Cardiac fibroblast (primary cell): ENCODE measurements around the gene PTPRJ.
A peak's percentile ranks its signal among the peaks of the same experiment; 100 is the strongest.

Experiments used
- DNase-seq, 2 donors: peaks; one replicate each; pipeline versions ENCODE4 v3.0.0 to v3.0.0-alpha.2; 2010; ENCODE audit warnings: low read depth in 2 of 2
- H3K4me3 ChIP-seq, 2 donors: replicated peaks in 1 of 2; 1 replicate in 1 of 2; 2 replicates in 1 of 2; pipeline ENCODE4 v1.5.1; 2011; ENCODE audit warnings: low read depth in 2 of 2, low read length in 2 of 2, mild to moderate bottlenecking in 2 of 2, moderate library complexity in 1 of 2
- TF ChIP-seq, protein P1 (sequence below): IDR thresholded peaks from one replicate; pipeline ENCODE4 v1.5.1; 2011; ENCODE audit warnings: low read depth, mild to moderate bottlenecking, low read length, inconsistent platforms

The PTPRJ gene

DNA sequence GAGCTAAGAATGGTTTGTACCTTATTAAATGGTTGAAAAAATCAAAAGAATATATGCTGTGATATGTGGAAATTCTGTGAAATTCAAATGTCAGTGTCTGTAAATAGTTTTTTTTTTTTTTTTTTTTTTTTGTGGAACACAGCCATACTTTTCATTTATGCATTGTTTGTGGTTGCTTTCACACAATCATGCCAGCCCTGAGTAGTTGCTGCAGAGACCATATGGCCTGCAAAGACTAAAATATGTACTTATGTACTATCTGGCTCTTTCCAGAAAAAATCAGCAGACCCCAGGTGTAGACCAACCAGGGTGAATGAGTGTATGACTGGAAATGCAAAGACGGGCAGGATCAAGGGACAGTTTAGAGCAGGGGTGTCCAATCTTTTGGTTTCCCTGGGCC, 98.3 kb downstream of the PTPRJ start:
- no peak overlapping the region for H3K4me3 ChIP-seq
- DNase-seq: peak; percentile 43 to 46
- TF ChIP-seq, protein P1, sequence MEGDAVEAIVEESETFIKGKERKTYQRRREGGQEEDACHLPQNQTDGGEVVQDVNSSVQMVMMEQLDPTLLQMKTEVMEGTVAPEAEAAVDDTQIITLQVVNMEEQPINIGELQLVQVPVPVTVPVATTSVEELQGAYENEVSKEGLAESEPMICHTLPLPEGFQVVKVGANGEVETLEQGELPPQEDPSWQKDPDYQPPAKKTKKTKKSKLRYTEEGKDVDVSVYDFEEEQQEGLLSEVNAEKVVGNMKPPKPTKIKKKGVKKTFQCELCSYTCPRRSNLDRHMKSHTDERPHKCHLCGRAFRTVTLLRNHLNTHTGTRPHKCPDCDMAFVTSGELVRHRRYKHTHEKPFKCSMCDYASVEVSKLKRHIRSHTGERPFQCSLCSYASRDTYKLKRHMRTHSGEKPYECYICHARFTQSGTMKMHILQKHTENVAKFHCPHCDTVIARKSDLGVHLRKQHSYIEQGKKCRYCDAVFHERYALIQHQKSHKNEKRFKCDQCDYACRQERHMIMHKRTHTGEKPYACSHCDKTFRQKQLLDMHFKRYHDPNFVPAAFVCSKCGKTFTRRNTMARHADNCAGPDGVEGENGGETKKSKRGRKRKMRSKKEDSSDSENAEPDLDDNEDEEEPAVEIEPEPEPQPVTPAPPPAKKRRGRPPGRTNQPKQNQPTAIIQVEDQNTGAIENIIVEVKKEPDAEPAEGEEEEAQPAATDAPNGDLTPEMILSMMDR: no peak

DNA sequence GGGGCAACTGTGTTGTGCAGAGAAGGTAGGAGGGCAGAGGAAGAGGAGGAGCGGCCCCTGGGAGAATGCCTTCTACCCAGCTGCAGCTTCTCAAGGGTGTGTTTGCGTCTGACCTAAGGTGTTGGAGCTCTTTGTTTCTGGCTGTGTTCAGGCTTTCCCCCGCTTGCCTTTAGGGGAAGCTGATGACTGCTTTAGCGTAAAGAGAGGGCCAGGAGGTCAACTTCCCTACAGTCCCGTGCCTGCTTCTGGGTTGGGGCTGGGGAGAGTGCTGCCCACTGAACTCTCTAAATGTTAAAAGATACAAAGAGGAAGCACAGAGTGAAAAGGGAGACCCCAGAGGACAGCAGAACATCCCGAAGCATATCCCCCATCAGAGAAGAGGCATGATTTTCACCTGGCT, 99.2 kb downstream of the PTPRJ start:
- TF ChIP-seq, protein P1: no peak
- no peak overlapping the region for H3K4me3 ChIP-seq
- no peak for DNase-seq

DNA sequence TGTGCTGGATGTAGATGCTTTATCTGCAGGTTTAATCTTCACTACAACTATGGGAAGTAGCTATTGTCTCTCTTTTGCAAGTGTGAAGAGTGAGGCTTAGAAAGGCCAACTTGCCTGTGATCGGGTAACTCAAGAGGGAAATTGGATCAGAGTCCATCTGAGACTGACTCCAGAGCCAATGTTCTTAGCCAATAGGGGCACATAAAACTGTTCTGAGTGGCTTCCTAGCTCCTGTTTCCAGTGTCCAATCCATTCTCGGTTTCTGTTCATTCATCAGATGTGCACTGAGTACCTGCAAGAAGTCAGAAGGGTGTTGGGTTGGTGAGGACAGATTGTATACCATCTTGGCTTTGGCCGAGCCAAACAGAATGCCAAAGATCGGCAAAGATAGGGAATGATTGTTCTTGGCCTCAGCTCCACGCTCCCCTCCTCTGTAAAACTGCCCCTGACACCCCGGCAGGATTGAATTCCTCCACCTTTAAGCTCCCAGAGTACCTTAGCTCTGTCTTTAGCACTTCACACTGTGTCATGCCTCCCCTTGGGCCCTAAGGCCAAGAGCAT, 100.0 kb downstream of the PTPRJ start:
- DNase-seq: no peak
- no peak overlapping the region for H3K4me3 ChIP-seq
- TF ChIP-seq, protein P1: no peak

DNA sequence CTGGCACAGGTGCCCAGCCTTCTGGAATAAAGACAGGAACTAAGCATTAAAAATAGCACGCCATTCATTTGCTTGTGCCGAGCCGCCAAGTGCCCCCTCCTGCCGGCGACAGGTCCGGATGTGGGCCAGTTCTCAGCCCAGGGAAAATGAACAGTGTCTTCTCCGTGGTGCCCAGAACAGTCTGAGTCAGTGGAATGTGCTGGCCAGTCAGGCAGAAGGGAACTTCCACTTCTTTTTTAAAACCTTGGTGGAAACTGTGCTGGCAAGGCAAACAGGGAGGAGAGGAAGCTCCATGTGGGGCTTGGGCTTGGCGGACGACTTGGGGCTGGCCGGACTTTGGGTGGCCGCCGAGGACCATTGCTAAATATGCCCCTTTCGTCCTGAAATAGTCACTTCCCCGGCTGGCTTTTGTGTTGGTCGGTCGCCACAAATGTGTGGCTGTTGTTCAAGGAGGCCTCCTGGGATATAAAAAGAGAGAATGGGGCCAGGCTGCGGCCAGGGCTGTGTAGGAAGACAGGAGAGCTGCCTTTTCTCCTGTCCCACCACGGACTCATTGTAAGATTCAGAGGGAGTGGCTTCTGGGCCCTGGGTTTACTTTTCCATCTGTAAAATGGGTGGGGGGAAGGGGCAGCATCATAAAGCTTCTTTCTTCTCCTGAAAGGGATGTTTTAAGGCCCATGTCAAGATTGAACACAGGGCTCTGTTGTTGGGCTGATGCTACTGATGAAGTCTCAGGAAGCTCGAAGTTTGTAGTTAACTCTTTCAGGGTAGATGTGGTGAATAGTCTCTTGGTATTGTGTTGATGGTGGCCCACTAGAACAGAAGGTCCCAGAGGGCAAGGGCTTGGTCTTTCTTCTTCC, 101.0 kb downstream of the PTPRJ start:
- peak; percentile 81 to 88 for DNase-seq
- TF ChIP-seq, protein P1: no peak
- H3K4me3 ChIP-seq: peak overlapping the region; percentile 5 to 21

DNA sequence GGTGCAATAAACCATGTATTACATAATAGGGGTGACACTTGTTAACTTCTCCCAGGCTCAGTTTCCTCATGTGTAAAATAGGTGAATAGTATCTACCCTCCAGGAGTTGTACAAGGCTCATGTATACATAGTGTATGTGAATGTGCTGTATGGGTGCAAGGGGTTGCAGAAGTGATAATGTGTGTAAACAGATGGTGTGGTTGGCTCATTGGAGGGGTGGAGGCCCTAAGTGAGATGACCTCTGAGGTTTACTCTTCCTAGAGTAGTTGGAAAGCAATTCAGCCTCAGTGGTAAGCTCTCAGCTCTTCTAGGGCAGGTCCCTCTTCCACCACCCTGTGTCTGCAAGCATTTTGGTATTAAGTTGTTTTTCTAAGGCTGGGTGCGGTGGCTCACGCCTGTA, 102.4 kb downstream of the PTPRJ start:
- no peak overlapping the region for H3K4me3 ChIP-seq
- TF ChIP-seq, protein P1: no peak
- DNase-seq: no peak

DNA sequence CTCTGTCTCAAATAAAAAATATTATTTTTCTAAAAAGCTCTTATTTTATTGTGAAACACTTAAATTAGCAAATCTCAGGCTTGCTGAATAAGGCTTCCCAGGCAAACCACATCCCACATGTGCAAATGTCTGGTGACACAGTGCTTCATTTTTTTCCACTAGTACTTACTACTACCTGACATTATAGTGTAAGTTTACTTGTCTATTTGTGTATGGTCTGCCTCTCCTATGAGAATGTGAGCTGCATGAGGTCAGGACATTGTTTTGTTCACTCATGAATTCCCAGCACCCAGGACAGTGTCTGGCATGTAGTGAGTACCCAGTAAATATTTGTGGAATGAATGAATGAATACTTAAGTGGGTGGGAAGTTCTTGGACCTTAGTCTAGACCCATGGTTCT, 103.1 kb downstream of the PTPRJ start:
- TF ChIP-seq, protein P1: no peak
- H3K4me3 ChIP-seq: no peak overlapping the region
- peak in 1 of 2 donors; percentile 46 for DNase-seq
